Measurements from ENCODE around the gene POF1B. TPM values are rescaled to one million over a fixed set of nuclear protein-coding genes. Genes with fewer than 3 reads are reported as not detected.

POF1B gene
- total RNA-seq, 2 experiments from 2014 or later, result not detected

Other genes starting within 250 kb of the POF1B start
- not detected for gene SATL1, start 135.9 kb downstream of the POF1B start, total RNA-seq
- gene ZNF711, start 135.7 kb downstream of the POF1B start, total RNA-seq, result 1 to 10 TPM; 1.1 to 1.2 TPM

All from activated CD8-positive, alpha-beta T cell treated with anti-CD3 and anti-CD28 coated beads for 36 hours (primary cell).